Lung (tissue), 12 donors: ENCODE data around the gene ZNF205. TPM values are rescaled to one million over a fixed set of nuclear protein-coding genes. Genes with fewer than 3 reads are reported as not detected.
"Not testable (repeated sequence)": the region's sequence is repeated elsewhere in the genome, so short reads cannot be mapped to it uniquely, and the experiment has no call there.

Experiments
- ATAC-seq: fragments of 200-7000 bp; cut with Tn5 transposase; one replicate; pipeline ENCODE4 v1.9.1; 2020; ENCODE audit warnings: moderate number of reproducible peaks; ENCODE audit not compliant: insufficient read depth, low FRiP score
- DNase-seq, 3 donors: peaks; one replicate each; pipeline ENCODE4 v3.0.0-alpha.2; 2013 to 2017
- H3K27ac ChIP-seq, 2 donors: one replicate each; pipeline ENCODE4 v1.5.1; 2013; ENCODE audit warnings: mild to moderate bottlenecking in 2 of 2, moderate library complexity in 2 of 2, control low read depth in 1 of 2, inconsistent platforms in 1 of 2, low read depth in 1 of 2, low read length in 1 of 2
- H3K27me3 ChIP-seq, 3 donors: one replicate each; pipeline ENCODE4 v1.5.1; 2013; ENCODE audit warnings: low read length in 2 of 3; ENCODE audit not compliant: control insufficient read depth in 3 of 3, insufficient read depth in 3 of 3
- H3K36me3 ChIP-seq, 4 donors: one replicate each; pipeline ENCODE4 v1.5.1; 2013; ENCODE audit warnings: low read length in 4 of 4, mild to moderate bottlenecking in 1 of 4, moderate library complexity in 1 of 4; ENCODE audit not compliant: control insufficient read depth in 4 of 4, insufficient read depth in 4 of 4
- H3K4me1 ChIP-seq, 5 donors: one replicate each; pipeline ENCODE4 v1.5.1; 2013; ENCODE audit warnings: low read length in 5 of 5, mild to moderate bottlenecking in 2 of 5, moderate library complexity in 1 of 5; ENCODE audit not compliant: control insufficient read depth in 5 of 5, insufficient read depth in 5 of 5
- H3K4me3 ChIP-seq: one replicate; pipeline ENCODE4 v1.5.1; 2013; ENCODE audit warnings: mild to moderate bottlenecking, control low read depth, moderate library complexity
- H3K9ac ChIP-seq, 2 donors: one replicate each; pipeline ENCODE4 v1.5.1; 2013; ENCODE audit warnings: low read length in 2 of 2, control low read depth in 1 of 2; ENCODE audit not compliant: insufficient read depth in 1 of 2
- H3K9me3 ChIP-seq, 4 donors: one replicate each; pipeline ENCODE4 v1.5.1; 2013; ENCODE audit warnings: low read length in 3 of 4, mild to moderate bottlenecking in 1 of 4, moderate library complexity in 1 of 4; ENCODE audit not compliant: control insufficient read depth in 4 of 4, insufficient read depth in 3 of 4
- WGBS, 2 donors: extraction: QIAGEN DNeasy Blood & Tissue Kit; methylation state at CpG; one replicate each; pipeline ENCODE4 v1.1.7; 2013; 5-methylcytosine and 5-hydroxymethylcytosine counted together
- polyA plus RNA-seq, 2 donors: library from polyadenylated mRNA; stranded (reverse); fragments of 200-250 nt; gene quantifications; one replicate each; pipeline ENCODE4 v1.2.1, GENCODE V29; 2013
- total RNA-seq, 2 donors: library from RNA; depleted of rRNA in 1 of 2; stranded (reverse); fragments of >200 nt in 1 of 2; gene quantifications; one replicate each; pipeline ENCODE4 v1.2.1, GENCODE V29; 2014 to 2021
- TF ChIP-seq, protein P1 (sequence below): IDR thresholded peaks from 2 replicates; pipeline ENCODE4 v1.5.1; 2012; ENCODE audit warnings: mild to moderate bottlenecking; ENCODE audit errors: control extremely low read depth, extremely low read depth
- donor health status: control.
- donor health status: control.
- donor health status: Bipolar disorder and iron deficiency.
- donor health status: healthy.
- donor health status: DM: yes; HTN: yes; CAD: no.

ZNF205 gene
- total and polyA plus RNA-seq, 4 donors = 9.8 to 33.0 (median 11.5) TPM

DNA sequence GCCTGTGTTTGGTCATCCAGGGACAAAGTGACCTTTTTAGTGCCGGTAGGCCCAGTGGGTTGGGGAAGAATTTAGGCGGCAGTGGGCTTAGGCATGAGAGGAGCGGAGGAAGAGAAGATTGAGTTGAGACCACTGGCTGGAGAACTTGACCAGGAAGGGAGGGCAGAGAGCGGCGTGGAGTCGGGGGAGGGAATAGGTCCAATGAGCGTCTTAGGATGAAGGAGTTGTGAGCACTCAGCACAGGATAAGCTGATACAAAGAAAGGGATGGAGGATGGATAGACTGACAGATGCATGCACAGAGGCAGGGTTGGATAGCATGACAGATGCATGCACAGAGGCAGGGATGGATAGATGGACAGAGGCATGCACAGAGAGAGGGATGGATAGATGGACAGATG is 38.9 kb upstream of the ZNF205 start:
- WGBS, 2 donors = 80 to 88% methylated on average over 7 of the region's 7 CpGs
- Histone ChIP-seq H3K27ac (no peak overlapping the region), H3K4me1 (peaks cover 0 to 5% (median 2%) of the 10 kb centered on the region in 5 donors), H3K27me3 (peaks cover 0 to 7% (median 0%) of the 10 kb centered on the region in 3 donors), H3K9me3 (no peaks in the 10 kb centered on the region), H3K4me3 (no peak overlapping the region), H3K9ac (no peak overlapping the region), H3K36me3 (peaks cover 0 to 9% (median 0%) of the 10 kb centered on the region in 4 donors)
- TF ChIP-seq, protein P1, sequence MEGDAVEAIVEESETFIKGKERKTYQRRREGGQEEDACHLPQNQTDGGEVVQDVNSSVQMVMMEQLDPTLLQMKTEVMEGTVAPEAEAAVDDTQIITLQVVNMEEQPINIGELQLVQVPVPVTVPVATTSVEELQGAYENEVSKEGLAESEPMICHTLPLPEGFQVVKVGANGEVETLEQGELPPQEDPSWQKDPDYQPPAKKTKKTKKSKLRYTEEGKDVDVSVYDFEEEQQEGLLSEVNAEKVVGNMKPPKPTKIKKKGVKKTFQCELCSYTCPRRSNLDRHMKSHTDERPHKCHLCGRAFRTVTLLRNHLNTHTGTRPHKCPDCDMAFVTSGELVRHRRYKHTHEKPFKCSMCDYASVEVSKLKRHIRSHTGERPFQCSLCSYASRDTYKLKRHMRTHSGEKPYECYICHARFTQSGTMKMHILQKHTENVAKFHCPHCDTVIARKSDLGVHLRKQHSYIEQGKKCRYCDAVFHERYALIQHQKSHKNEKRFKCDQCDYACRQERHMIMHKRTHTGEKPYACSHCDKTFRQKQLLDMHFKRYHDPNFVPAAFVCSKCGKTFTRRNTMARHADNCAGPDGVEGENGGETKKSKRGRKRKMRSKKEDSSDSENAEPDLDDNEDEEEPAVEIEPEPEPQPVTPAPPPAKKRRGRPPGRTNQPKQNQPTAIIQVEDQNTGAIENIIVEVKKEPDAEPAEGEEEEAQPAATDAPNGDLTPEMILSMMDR = no peak
- DNase-seq = no peak
- no peak for ATAC-seq

DNA sequence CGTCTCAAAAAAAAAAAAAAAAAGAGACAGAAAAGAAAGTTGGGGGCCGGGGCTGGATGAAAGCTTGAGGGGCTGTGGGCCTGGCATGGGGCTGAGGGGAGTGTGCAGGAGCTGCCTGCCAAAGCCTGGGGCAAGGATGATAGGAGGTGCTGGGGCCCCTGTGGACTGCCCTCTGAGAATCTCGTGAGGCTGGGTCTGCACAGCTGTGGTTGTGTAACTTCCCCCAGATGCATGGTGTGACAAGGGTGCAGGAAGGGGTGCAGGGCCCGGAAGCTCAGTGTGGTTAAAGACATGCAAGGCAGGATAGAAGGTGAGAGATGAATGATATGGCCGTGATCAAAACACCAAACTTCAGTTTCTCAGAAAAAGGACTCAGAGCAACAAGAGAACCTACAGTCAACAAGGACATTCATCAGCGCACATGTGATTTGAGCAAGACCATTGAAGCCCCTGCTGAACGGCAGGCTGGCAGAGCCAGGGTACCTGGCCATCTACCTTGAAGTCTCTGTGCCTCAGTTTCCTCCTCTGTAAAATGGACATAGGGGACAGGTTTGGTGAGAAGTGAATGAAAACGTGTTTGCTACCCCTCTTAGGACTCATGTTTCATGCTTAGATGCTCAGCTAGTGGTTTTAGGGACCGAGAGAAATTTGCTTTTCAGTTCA is 37.4 kb upstream of the ZNF205 start:
- no peak overlapping the region for H3K9ac ChIP-seq
- peaks cover 0 to 7% (median 0%) of the 10 kb centered on the region in 3 donors for H3K27me3 ChIP-seq
- peaks cover 0 to 5% (median 0%) of the 10 kb centered on the region in 5 donors for H3K4me1 ChIP-seq
- H3K27ac ChIP-seq = peak overlapping the region in 1 of 2 donors; percentile 45
- TF ChIP-seq, protein P1 = no peak
- H3K36me3 ChIP-seq = no peaks in the 10 kb centered on the region
- H3K4me3 ChIP-seq = no peak overlapping the region
- WGBS, 2 donors = 24 to 51% methylated on average over 9 of the region's 9 CpGs
- H3K9me3 ChIP-seq = no peaks in the 10 kb centered on the region
- ATAC-seq = no peak
- DNase-seq = no peak

DNA sequence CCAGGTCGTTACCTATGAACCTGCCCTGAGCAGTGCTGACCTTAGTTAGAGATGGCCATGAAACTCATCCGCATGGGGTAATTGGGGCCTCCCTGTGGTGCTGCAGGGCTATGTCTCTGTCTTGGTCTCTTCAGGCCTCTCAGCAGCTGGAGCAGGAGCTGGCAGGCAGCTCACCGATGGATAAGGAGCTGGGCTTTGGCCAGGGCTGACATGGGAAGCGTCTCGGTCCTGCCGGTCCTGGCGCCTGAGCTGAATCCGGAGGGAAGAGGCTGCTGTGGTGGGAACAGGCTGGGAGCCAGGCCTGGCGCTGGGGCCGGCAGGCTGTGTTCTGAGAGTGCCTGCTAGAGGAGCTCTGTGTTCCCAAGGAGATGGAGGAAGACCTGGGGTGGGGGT is 36.9 kb upstream of the ZNF205 start:
- Histone ChIP-seq H3K27ac (peak overlapping the region in 1 of 2 donors; percentile 45), H3K9ac (no peak overlapping the region), H3K27me3 (peaks cover 0 to 7% (median under 1%) of the 10 kb centered on the region in 3 donors), H3K4me3 (no peak overlapping the region), H3K36me3 (no peaks in the 10 kb centered on the region), H3K9me3 (no peaks in the 10 kb centered on the region), H3K4me1 (peaks cover 0 to 5% (median 0%) of the 10 kb centered on the region in 5 donors)
- WGBS, 2 donors = 47 to 59% methylated on average over 10 of the region's 10 CpGs
- ATAC-seq = no peak
- peak in 2 of 3 donors; percentile 42 to 75 for DNase-seq
- TF ChIP-seq, protein P1 = no peak

DNA sequence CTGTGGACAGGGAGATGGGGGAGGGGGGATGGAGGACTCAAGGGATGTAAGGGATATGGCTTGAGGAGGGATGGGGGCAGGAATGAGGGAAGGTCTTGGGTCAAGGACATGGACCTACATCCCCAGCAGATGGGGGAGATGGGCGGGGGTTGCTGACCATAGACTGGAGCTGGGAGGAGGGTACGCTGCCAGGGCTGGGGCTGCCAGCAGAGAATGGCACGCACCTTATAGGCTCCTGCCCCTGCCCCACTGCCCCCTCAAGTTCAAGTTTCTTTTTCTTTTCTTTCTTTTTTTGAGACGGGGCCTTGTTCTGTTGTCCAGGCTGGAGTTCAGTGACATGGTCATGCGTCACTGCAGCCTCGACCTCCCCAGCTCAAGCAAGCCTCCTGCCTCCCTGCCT is 36.4 kb upstream of the ZNF205 start:
- WGBS, 2 donors = 83 to 90% methylated on average over 6 of the region's 6 CpGs
- not testable (repeated sequence) for H3K9me3 ChIP-seq, H3K36me3 ChIP-seq, H3K27ac ChIP-seq, H3K9ac ChIP-seq, H3K4me1 ChIP-seq, ATAC-seq, DNase-seq, H3K4me3 ChIP-seq, H3K27me3 ChIP-seq
